ENCODE data around the gene CDC26.

CDC26 gene

DNA sequence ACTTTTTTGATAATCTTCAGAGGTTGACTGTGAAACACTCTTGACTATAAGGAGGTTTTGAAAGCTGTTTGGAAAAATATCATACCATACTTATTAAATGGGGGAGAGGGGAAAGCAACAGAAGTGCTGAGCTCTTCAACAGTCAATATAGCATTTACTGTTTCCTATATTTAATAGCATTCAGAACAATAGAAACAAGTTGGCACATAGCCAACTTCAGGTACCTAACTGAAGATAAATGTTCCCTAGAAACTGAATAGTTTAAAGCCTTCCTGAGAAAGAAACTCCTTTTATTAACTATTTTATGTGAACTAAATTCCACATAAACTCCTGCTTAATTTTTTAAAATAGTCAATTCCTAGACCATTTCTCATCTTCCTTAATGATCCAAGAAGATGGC lies 27.7 kb downstream of the CDC26 start:
- no peak overlapping the region for H3K27ac ChIP-seq
- H3K4me3 ChIP-seq (ENCODE audit: low read depth in 1 of 2, low read length in 1 of 2), result no peak overlapping the region
- no peaks in the 10 kb centered on the region for H3K9me3 ChIP-seq
- no peaks in the 10 kb centered on the region for H3K27me3 ChIP-seq
- no peaks in the 10 kb centered on the region for H3K4me1 ChIP-seq (ENCODE audit: control insufficient read depth in 1 of 2, insufficient read depth in 1 of 2, low read depth in 1 of 2, low read length in 1 of 2)
- TF ChIP-seq CTCF (IDR thresholded peaks at IDR 0.05), result no peak
- no peaks in the 10 kb centered on the region for H3K36me3 ChIP-seq

GRCh38 chr9:113246928-113247327 lies 28.4 kb downstream of the CDC26 start:
- no peak for TF ChIP-seq CTCF (IDR thresholded peaks at IDR 0.05)
- H3K36me3 ChIP-seq, result no peaks in the 10 kb centered on the region
- no peak overlapping the region for H3K27ac ChIP-seq
- H3K4me1 ChIP-seq (ENCODE audit: control insufficient read depth in 1 of 2, insufficient read depth in 1 of 2, low read depth in 1 of 2, low read length in 1 of 2), result no peaks in the 10 kb centered on the region
- H3K9me3 ChIP-seq, result no peaks in the 10 kb centered on the region
- H3K27me3 ChIP-seq, result no peaks in the 10 kb centered on the region
- H3K4me3 ChIP-seq (ENCODE audit: low read depth in 1 of 2, low read length in 1 of 2), result no peak overlapping the region

- Histone ChIP-seq H3K4me1 (ENCODE audit: control insufficient read depth in 1 of 2, insufficient read depth in 1 of 2, low read depth in 1 of 2, low read length in 1 of 2) (no peaks in the 10 kb centered on the region), H3K9me3 (no peaks in the 10 kb centered on the region), H3K27ac (no peak overlapping the region), H3K27me3 (no peaks in the 10 kb centered on the region), H3K4me3 (ENCODE audit: low read depth in 1 of 2, low read length in 1 of 2) (no peak overlapping the region), H3K36me3 (no peaks in the 10 kb centered on the region)
- TF ChIP-seq CTCF (IDR thresholded peaks at IDR 0.05), result no peak
Observed at GRCh38 chr9:113245894-113246293, 29.5 kb downstream of the CDC26 start.

- H3K27ac ChIP-seq, result no peak overlapping the region
- no peaks in the 10 kb centered on the region for H3K9me3 ChIP-seq
- H3K4me1 ChIP-seq (ENCODE audit: control insufficient read depth in 1 of 2, insufficient read depth in 1 of 2, low read depth in 1 of 2, low read length in 1 of 2), result no peaks in the 10 kb centered on the region
- H3K4me3 ChIP-seq (ENCODE audit: low read depth in 1 of 2, low read length in 1 of 2), result no peak overlapping the region
- TF ChIP-seq CTCF (IDR thresholded peaks at IDR 0.05), result no peak
- H3K27me3 ChIP-seq, result no peaks in the 10 kb centered on the region
- H3K36me3 ChIP-seq, result no peaks in the 10 kb centered on the region
Observed at GRCh38 chr9:113244556-113244955, 30.8 kb downstream of the CDC26 start.

- no peak overlapping the region for H3K27ac ChIP-seq
- no peak overlapping the region for H3K4me3 ChIP-seq (ENCODE audit: low read depth in 1 of 2, low read length in 1 of 2)
- no peak for TF ChIP-seq CTCF (IDR thresholded peaks at IDR 0.05)
- peaks cover 8 to 11% of the 10 kb centered on the region in 2 experiments for H3K4me1 ChIP-seq (ENCODE audit: control insufficient read depth in 1 of 2, insufficient read depth in 1 of 2, low read depth in 1 of 2, low read length in 1 of 2)
- H3K9me3 ChIP-seq, result no peaks in the 10 kb centered on the region
- no peaks in the 10 kb centered on the region for H3K36me3 ChIP-seq
- no peaks in the 10 kb centered on the region for H3K27me3 ChIP-seq
Observed at GRCh38 chr9:113241161-113241560, 34.2 kb downstream of the CDC26 start.

- Histone ChIP-seq H3K27me3 (no peaks in the 10 kb centered on the region), H3K36me3 (no peaks in the 10 kb centered on the region), H3K27ac (no peak overlapping the region), H3K4me1 (ENCODE audit: control insufficient read depth in 1 of 2, insufficient read depth in 1 of 2, low read depth in 1 of 2, low read length in 1 of 2) (peaks cover 30% of the 10 kb centered on the region in 2 experiments), H3K4me3 (ENCODE audit: low read depth in 1 of 2, low read length in 1 of 2) (no peak overlapping the region), H3K9me3 (no peaks in the 10 kb centered on the region)
- TF ChIP-seq CTCF (IDR thresholded peaks at IDR 0.05), result no peak
Observed at GRCh38 chr9:113238859-113239232, 36.5 kb downstream of the CDC26 start.
